ENCODE data around the gene CERT1. TPM values are rescaled to one million over a fixed set of nuclear protein-coding genes. Genes with fewer than 3 reads are reported as not detected.

The CERT1 gene
- total RNA-seq, 1 experiment from 2014 or later, result 50.2 TPM

DNA sequence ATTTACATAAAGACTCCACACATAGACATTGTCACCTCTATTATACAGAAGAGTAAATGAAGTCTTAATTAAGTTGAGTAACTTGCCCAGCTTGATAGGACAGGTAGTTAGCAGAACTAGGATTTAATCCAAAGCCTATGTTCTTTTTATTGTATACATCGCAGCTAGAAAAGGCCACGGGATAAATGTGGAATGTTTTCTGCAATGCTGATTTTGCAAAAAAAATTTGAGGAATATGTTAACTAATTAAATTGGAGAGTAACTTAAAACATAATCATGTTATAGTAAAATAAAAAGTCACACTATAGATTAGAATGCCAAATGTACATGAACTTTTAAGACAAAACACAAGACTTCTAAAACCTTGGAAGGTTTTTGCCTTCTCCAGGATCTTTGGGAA, 41.3 kb upstream of the CERT1 start:
- Mint-ChIP-seq H3K9me3 (no peaks in the 10 kb centered on the region), H3K4me1 (no peaks in the 10 kb centered on the region), H3K27ac (no peak overlapping the region), H3K27me3 (ENCODE audit: low read depth) (no peaks in the 10 kb centered on the region), H3K36me3 (ENCODE audit: insufficient read depth in 1 of 3, low read depth in 3 of 3) (peaks cover 0 to 3% (median 0%) of the 10 kb centered on the region in 3 experiments; a peak in 1 of 7 replicates), H3K4me3 (no peak overlapping the region)
- H2BK12ac ChIP-seq (ENCODE audit: insufficient read length, low read depth, low read length), result no peak overlapping the region
- H3K4ac ChIP-seq (ENCODE audit: low read depth, low read length), result no peak overlapping the region
- H3T11ph ChIP-seq (ENCODE audit: low read length), result no peak overlapping the region
- no peak for TF ChIP-seq CTCF (conservative IDR thresholded peaks at IDR 0.05)
- no peak overlapping the region for H3K4me2 ChIP-seq (ENCODE audit: insufficient read depth, insufficient read length, low read length)
- H2BK15ac ChIP-seq (ENCODE audit: low read depth, low read length), result no peak overlapping the region
- no peaks in the 10 kb centered on the region for H3K9me3 ChIP-seq (ENCODE audit: control insufficient read depth, low read depth, low read length)
- H3K27me3 ChIP-seq (ENCODE audit: insufficient read depth, low read length), result no peaks in the 10 kb centered on the region
- H4K91ac ChIP-seq (ENCODE audit: insufficient read length, low read depth, low read length), result no peak overlapping the region
- no peak overlapping the region for H3K23ac ChIP-seq (ENCODE audit: insufficient read length, low read depth, low read length)
- H3K14ac ChIP-seq (ENCODE audit: insufficient read depth, low read length), result no peak overlapping the region
- H4K8ac ChIP-seq (replicated peaks; ENCODE audit: insufficient read length, low read depth, low read length), result no peak overlapping the region
- no peaks in the 10 kb centered on the region for H3K23me2 ChIP-seq (ENCODE audit: insufficient read length, low read depth, low read length, poor library complexity, severe bottlenecking)
- no peak for DNase-seq
- no peak overlapping the region for H3K56ac ChIP-seq (ENCODE audit: insufficient read length, low read depth, low read length)
- H3K79me2 ChIP-seq (ENCODE audit: insufficient read depth, low read length), result no peaks in the 10 kb centered on the region
- no CpG with 5 or more reads among the region's 2 CpGs for WGBS (ENCODE audit: extremely low coverage, insufficient read length, low lambda C conversion rate)
- no peak overlapping the region for H2BK20ac ChIP-seq (ENCODE audit: low read depth, low read length, poor library complexity, severe bottlenecking)
- no peak overlapping the region for H3K18ac ChIP-seq (ENCODE audit: insufficient read length, low read depth, low read length)
- H3K9ac ChIP-seq (ENCODE audit: extremely low read depth, insufficient read length, low read length), result no peak overlapping the region
- no peak overlapping the region for H2BK120ac ChIP-seq (ENCODE audit: low read depth, low read length, poor library complexity, severe bottlenecking)
- H4K5ac ChIP-seq (ENCODE audit: insufficient read length, low read depth, low read length), result no peak overlapping the region
- no peaks in the 10 kb centered on the region for H3K4me1 ChIP-seq (ENCODE audit: insufficient read depth, low read length)
- H2AFZ ChIP-seq (ENCODE audit: low read length), result no peak overlapping the region
- no peak overlapping the region for H2BK5ac ChIP-seq (ENCODE audit: insufficient read length, low read length)
- H2AK5ac ChIP-seq (ENCODE audit: insufficient read length, low read length), result no peak overlapping the region
- H4K20me1 ChIP-seq (ENCODE audit: control insufficient read depth, insufficient read depth, insufficient read length), result no peaks in the 10 kb centered on the region
- no peaks in the 10 kb centered on the region for H3K79me1 ChIP-seq (ENCODE audit: insufficient read depth, low read depth, low read length, poor library complexity, severe bottlenecking)
- H3K27ac ChIP-seq (ENCODE audit: insufficient read length, low read depth, low read length), result no peak overlapping the region

Data from H9 (cell line).